Sciatic nerve (tissue), 2 donors: ENCODE data around the gene CHD6. TPM values are rescaled to one million over a fixed set of nuclear protein-coding genes. Genes with fewer than 3 reads are reported as not detected.
A peak's percentile ranks its signal among the peaks of the same experiment; 100 is the strongest.

Experiments
- ATAC-seq: fragments of 200-7000 bp; cut with Tn5 transposase; one replicate; pipeline ENCODE4 v1.9.1; 2020; ENCODE audit warnings: mild to moderate bottlenecking, moderate library complexity
- DNase-seq: peaks from one replicate; pipeline ENCODE4 v3.0.0-alpha.2; 2020; ENCODE audit warnings: low spot score
- intact Hi-C: fragments of 100-400 bp; cut with DNase I; formaldehyde crosslinking; loops from one replicate; pipeline ENCODE4 v1.14.2; 2022
- total RNA-seq: library from RNA; stranded (reverse); fragmentation: NEBNext Ultra II Directional; extraction: Animal tissue kit (Norgen Biotek cat#: 25700); gene quantifications from one replicate; pipeline ENCODE4 v1.2.1, GENCODE V29; 2021
- donor health status: DM: no; HTN: no; CAD: no.
- donor health status: DM: no; HTN: no; CAD: no.

The CHD6 gene
- total RNA-seq, 1 donor from 2014 or later: 84.3 TPM

- DNase-seq (no peak), ATAC-seq (no peak)
- intact Hi-C loops: loop anchor here (10.0 kb wide), 1 partner anchor 74 kb away; the partner anchor contains the start of gene LPIN3
Measured at GRCh38 chr20:41418739-41419293, 199.4 kb downstream of the CHD6 start.

GRCh38 chr20:41418031-41418430, 200.1 kb downstream of the CHD6 start:
- intact Hi-C loops: loop anchor here (10.0 kb wide), 1 partner anchor 73 kb away; the partner anchor contains the start of gene LPIN3
- ATAC-seq (no peak), DNase-seq (no peak)

GRCh38 chr20:41415191-41415590, 203.0 kb downstream of the CHD6 start:
- intact Hi-C loops: loop anchor here (10.0 kb wide), 1 partner anchor 70 kb away; the partner anchor contains the start of gene LPIN3
- no peak for DNase-seq
- ATAC-seq: no peak

DNA sequence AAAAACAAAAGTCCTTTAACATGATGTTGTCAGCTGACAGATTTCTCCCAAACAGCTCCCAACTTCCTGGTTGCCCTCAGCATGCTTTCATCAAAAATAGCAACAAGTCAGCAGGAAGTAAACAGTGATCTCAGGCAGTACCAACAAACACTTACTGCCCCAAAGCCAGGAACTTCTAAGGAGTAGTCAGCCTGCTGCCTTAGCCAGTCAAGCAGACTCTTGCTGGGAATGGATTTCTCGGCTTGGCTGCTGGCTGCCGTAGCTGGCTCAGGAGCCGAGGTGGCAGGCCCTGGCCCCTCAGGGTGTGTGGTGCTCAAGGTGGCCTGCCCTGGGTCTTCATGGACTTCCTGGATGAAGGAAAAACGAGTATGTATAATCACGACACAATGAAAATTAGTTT, 205.0 kb downstream of the CHD6 start:
- DNase-seq: no peak
- intact Hi-C loops: loop anchor here (10.0 kb wide), 1 partner anchor 68 kb away; the partner anchor contains the start of gene LPIN3
- no peak for ATAC-seq

- no peak for ATAC-seq
- no peak for DNase-seq
- intact Hi-C loops: loop anchor here (10.0 kb wide), 1 partner anchor 68 kb away; the partner anchor contains the start of gene LPIN3
Measured at GRCh38 chr20:41412324-41413120, 205.7 kb downstream of the CHD6 start.

GRCh38 chr20:41411391-41411847, 206.8 kb downstream of the CHD6 start:
- DNase-seq (no peak), ATAC-seq (peak; percentile 66)
- intact Hi-C loops: loop anchor here (10.0 kb wide), 1 partner anchor 67 kb away; the partner anchor contains the start of gene LPIN3

- ATAC-seq: peak; percentile 19
- intact Hi-C loops: no loop called here
- no peak for DNase-seq
Measured at GRCh38 chr20:41408986-41409385, 209.2 kb downstream of the CHD6 start.

- ATAC-seq (no peak), DNase-seq (no peak)
- intact Hi-C loops: no loop called here
Measured at GRCh38 chr20:41408156-41408794, 209.9 kb downstream of the CHD6 start.

DNA sequence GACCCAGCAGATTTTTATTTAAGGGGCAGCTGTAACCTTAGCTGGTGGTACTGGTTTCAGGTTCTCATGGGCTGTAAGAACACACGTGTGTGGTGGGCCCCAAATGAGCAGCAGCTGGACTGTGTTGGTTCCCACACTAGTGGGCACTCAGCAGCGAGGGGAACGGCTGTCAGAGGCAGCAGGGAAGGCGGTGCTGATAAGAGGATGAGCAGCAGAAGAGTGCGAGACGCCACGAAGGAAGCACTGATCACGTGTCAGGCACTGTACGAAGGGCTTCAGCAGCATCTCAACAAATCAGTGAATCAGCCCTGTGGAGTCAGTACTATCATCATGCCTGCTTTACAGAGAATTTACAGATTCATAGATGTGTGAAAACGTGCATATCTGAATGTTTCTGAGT, 210.6 kb downstream of the CHD6 start:
- intact Hi-C loops: no loop called here

DNA sequence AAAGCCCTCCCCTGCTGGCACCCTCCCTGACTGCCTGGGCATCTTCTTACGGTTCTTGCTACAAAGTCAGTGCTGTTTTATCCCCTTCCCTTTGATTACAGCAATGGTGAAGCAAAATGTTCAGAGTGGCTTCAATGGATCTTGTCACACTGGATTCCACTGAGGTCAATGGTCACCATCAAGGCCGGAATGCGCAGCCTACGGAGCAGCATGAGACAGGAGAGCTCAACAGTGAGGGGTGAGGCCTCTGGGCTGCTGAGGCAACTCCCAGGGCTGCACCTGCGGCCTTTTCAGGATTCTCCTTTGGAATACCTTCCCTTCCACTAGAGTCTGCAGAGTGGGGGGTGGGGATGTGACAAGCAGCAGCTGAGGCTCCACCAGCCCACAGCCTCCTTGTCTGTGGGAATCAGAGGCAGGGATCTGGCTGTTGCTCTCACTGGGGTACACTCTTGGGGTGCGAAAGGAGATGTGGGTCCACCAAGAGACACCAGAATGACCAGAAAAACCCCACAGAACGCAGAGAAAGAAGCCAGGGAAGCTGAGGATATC, 211.2 kb downstream of the CHD6 start:
- DNase-seq: no peak
- intact Hi-C loops: no loop called here
- no peak for ATAC-seq

More for the DNA sequence above, 210.6 kb downstream of the CHD6 start:
- ATAC-seq (no peak), DNase-seq (no peak)

GRCh38 chr20:41406353-41406752, 211.8 kb downstream of the CHD6 start:
- ATAC-seq: peak; percentile 82
- intact Hi-C loops: no loop called here
- DNase-seq: no peak

DNA sequence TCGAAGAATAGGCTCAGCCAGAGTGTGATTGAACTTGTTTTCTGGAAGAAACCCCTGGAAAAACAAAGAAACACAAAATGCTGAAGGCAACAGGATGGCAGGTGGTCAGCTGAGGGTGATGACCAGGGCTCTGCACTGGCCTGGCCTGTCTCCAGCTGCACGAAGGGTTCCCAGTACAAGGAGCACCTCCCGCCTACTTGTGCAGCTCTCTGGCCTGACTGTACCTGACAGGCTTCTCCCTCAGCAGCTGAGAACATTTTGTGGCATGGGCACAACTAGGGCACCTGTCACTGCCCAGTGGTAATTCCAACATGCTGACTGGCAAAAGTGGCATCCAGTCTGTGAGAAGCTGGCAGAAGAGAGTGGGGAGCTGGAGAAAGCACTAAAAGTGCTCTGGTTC, 212.7 kb downstream of the CHD6 start:
- intact Hi-C loops: no loop called here
- no peak for ATAC-seq

GRCh38 chr20:41403604-41404003, 214.6 kb downstream of the CHD6 start:
- ATAC-seq (no peak), DNase-seq (no peak)
- intact Hi-C loops: no loop called here

More for the DNA sequence above, 212.7 kb downstream of the CHD6 start:
- no peak for DNase-seq

DNA sequence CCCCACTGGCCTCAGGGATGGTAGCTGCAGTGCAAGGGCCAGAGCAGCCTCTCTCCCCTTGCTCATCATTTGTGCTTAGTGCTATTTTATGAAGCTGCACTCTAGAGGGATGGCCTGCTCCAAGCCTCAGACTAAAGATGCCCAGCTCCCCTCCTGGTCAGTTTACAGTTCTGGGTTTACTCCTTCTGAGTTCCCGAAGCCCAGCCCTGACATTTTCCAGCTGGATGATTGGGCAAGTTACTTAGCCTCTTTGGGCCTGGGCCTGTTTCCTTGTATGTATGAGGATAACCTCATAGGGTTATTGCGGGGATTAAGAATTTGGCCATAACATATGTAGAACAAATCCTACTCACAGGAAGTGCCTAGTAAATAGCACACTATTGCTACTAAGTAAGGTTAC, 219.8 kb downstream of the CHD6 start:
- ATAC-seq (no peak), DNase-seq (no peak)
- intact Hi-C loops: no loop called here

- peak; percentile 13 for ATAC-seq
- DNase-seq: no peak
- intact Hi-C loops: no loop called here
Measured at GRCh38 chr20:41395667-41396664, 222.2 kb downstream of the CHD6 start.

- peak; percentile 69 for ATAC-seq
- intact Hi-C loops: no loop called here
- DNase-seq: no peak
Measured at GRCh38 chr20:41394931-41395666, 223.1 kb downstream of the CHD6 start.

- no peak for DNase-seq
- no peak for ATAC-seq
- intact Hi-C loops: no loop called here
Measured at GRCh38 chr20:41394081-41394480, 224.1 kb downstream of the CHD6 start.

DNA sequence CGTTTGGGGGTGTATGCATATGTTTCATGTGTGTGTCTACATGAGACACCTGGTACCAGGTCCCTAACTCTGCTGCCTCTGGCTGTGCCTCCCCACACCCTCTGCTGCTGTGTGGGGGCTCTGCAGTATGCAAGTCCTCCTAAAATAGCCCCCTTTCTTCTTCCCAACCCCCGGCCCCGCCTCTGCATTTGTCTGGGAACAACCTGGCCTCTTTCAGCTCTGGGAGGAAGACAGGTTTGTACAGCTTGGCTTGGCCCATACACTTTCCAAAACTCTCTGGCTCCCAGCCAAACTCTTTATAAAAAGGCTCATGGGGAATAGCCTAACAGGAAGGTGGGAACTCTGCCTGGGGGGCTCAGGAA, 224.5 kb downstream of the CHD6 start:
- intact Hi-C loops: no loop called here
- DNase-seq (no peak), ATAC-seq (peak; percentile 29)
